ENCODE data around the gene MEI1.
"Not testable (repeated sequence)": the region's sequence is repeated elsewhere in the genome, so short reads cannot be mapped to it uniquely, and the experiment has no call there.

Gene MEI1

DNA sequence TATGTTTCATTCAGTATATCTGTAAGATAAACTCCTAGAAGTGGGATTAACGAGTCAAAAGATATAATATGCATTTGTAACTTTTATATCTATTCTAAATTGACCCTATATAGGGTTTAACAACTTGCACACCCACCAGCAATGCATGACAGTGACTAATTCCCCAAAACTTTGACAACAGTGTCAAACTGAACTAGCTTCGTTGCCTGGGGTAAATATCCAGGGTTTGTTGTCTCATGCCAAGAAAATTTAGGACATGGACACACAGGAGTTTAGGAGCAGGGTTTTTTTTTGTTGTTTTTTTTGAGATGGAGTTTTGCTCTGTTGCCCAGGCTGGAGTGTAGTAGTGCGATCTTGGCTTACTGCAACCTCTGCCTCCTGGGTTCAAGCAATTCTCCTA, 15.7 kb upstream of the MEI1 start:
- DNase-seq = no peak

DNA sequence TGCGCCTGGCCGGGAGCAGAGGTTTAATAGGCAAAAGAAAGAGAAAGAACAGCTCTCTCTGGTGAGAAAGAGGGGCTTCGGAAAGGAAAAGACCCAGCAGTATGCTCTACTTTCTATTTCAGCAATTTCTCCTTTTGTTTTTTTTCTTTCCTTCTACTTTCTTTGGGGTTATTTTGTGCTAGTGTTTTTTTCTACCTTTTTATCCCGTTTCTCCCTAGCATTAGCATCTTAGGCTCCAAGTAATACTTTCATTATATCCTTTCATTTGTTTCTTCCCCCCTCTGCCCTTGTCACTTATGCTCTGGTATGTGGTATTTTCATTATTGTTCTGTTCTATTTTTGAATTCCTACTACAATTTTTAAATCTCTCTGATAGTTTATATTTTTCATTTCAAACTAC, 15.1 kb upstream of the MEI1 start:
- no peak for DNase-seq

DNA sequence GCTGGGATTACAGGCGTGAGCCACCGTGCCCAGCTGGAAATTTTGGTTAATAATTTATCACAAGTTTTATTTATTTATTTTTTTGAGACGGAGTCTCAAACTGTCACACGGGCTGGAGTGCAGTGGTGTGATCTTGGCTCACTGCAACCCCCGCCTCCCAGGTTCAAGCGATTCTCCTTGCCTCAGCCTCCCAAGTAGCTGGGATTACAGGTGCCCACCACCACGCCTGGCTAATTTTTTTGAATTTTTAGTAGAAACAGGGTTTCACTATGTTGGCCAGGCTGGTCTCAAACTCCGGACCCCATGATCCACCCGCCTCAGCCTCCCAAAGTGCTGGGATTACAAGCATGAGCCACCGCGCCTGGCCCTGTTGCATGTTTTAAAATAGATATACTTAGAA, 12.4 kb upstream of the MEI1 start:
- not testable (repeated sequence) for DNase-seq

DNA sequence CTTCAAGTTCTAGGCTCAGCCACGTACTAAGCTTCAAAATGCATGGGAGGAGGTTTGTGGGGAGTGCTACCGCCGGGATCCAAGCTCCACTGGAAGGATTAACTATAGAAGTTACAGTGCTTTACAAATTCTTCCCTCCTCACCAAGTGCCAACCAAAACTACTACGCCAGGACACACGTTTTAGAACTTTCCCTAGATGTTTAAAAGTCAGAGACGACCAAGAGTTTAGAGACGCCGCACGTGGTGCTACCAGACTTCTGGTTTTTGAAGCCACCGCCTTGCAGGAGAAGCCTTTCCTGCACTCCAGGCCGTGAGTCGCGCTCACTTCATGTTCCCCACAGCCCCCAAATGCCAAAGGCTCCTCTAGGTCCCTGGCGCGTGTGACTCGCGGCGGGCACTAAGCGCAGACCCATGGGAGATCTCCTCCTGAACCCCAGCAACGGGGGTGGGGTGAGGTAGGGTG, 11.4 kb upstream of the MEI1 start:
- DNase-seq = peak in 1 of 2 experiments; percentile 11

DNA sequence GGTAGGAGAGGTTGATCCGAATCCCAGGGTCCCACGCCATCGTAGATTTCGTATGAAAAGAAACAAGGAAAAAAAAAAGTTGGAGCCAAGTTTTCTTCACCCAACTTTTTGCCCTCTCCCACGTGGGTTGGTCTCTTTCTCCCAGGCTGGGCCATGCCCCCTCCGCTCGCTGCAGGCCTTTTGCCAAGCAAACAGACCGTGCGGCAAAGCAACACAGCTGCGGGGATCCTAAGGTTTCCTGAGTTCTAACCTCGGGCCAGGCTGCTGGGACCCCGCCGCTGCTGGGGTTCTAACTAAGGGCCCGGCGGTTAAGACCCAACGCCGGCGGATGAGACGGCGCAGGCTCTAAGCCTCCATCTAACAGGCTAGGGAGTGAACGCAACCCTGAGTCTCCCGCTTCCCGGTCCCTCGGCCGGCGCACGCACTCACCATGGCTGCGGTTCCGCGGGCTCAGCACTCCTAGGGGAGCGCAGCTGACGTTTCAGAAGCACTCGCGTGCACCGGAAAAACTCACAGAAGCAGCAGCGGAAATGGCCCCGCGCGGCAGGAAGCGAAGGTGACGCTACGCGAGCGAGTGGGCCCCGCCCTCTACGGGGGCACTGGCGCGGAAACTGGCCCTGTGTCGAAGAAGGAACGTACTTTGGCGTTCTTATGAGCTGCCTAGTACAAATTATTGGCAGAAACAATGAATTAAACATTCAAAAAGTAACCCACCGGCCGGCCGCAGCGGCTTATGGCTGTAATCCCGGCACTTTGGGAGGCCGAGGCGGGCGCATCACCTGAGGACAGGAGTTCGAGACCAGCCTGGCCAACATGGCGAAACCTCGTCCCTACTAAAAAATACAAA, 10.7 kb upstream of the MEI1 start, which contains the start of gene SNU13:
SNU13 (minus strand) TSS at position 503 of the 847 bp plus-strand sequence; CDS start at position 432, 71 bp downstream.
- peak; percentile 85 to 87 for DNase-seq

DNA sequence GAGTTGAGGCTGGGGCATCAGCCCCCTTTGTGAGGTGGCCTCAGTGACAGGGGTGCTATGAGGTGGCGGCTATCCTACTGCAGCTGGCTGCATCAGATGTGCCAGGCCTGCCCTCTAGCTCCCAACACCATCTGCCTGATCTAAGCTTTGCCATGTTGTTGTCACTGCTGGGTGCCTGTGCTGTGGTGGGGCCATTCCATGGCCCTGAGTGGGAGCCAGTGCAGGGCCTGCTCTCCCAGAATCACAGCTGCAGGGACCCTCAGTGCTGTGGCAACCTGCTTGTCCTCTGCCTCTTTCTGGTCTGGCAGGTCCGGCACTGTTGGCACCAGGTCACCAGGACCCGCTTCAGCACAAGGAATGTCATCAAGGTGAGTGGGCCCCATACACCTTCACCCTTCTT, 8.8 kb upstream of the MEI1 start:
- DNase-seq = no peak

DNA sequence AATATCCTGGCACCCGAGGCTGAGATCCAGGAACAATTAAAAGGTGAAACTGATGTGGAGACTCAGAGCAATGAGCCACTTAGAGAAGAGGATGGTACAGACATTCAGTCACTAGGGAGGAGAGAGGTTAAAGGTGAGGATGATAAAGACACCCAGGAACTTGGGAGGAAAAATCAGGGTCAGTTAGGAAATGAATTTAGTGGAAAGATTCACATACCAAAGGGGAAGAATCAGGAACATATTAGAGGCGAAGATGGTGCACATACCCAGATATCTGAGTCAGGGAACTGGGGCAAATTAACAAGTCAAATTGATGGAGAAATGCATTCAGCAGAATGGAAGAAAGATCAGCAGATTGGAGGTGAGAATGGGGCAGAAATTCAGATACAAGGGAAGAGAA, 4.1 kb upstream of the MEI1 start:
- no peak for DNase-seq

DNA sequence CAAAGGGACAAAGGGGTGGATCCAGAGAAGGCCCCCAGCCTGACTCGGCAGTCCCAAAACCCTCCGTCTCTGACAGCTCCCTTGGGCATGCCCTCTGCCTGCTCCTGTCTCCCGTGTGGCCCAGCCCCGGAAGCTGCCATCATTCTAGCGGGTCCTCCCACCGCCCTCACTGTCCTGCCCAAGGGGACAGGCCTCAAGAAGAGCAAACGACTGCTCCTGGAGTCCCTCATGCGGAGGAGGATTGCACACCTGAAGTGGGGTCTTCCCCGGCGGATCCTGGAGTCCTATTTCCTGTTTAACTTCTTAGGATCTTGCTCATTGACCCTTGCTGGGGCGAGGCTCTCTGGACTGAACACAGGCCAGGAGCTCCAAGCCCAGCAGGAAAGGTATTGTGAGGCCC, 2.6 kb upstream of the MEI1 start:
- no peak for DNase-seq

DNA sequence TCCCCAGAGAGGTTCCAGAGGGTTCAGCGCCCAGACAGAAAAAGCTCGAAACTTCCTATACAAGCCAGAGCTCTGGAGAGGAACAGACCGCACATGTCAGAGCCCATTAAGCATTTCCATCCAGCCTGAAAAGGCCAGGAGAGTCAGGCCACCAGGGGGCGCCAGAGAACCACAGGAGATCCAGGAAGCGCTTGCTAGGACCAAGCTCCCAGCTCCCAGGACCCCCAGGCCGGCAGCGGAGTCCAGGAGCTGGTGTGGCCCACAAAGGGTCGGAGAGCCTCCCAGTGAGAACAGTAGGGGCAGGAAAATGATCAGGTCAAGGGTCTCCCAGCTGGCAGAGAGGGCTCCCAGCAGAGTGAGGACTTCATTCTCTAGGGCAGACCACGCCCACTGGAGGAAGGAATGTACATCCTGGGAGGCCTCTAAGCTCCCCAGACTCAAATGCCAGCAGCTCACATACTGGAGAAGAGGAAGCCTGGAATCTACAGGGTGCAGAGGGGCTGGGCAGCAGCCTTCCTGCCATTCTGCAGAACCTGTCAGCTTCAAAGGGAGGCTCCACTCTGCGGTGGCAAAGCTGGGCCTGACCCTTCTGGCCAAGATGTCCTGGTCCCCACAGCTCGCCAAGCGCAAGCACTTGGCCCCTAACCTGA, 2.1 kb upstream of the MEI1 start:
- DNase-seq = peak; percentile 12 to 61

DNA sequence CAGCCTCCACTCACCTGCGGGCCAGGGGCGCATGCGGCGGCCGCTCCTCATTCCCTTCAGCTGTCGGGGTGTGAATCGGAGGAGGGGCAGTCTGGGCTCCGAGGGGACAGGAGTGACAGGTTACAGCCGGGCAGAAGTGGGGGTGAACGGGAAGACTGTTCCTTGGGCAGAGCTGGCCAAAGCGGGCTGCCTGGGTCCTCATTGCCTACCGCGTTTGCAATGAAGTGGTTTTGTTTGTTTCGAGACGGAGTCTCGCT, 733 bp downstream of the MEI1 start:
- no peak for DNase-seq

DNA sequence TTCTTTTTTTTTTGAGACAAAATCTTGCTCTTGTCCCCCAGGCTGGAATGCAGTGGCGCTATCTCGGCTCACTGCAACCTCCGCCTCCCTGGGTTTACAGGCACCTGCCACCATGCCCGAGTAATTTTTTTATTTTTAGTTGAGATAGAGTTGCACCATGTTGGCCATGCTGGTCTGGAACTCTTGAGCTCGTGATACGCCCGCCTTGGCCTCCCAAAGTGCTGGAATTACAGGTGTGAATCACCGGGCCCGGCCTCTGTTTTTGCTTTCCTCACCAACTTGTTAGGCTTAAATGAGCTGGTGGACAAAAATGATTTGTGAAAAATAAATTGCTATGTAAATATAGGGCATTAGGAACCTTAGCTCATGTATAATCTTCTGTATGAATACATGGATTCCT, 3.5 kb downstream of the MEI1 start:
- DNase-seq = no peak

DNA sequence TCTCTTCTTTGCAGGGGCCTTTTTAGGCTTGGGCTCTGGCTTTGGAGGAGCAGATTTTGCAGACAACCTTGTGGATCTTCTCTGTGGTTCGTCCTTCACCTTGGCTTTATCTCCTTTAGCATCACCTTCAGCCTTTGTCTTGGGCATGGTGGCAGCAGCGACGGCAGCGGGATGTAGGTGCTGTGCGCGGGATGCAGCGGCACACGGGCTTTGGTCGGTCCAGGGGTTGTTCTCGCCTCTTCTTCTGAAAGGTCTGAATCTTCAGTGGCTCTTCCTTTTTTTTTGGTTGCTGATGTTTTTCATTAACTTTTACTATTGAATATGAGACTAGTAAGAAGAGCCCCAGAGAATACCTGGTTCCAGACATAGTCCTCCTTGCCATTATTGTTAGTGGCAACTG, 10.0 kb downstream of the MEI1 start:
- no peak for DNase-seq

DNA sequence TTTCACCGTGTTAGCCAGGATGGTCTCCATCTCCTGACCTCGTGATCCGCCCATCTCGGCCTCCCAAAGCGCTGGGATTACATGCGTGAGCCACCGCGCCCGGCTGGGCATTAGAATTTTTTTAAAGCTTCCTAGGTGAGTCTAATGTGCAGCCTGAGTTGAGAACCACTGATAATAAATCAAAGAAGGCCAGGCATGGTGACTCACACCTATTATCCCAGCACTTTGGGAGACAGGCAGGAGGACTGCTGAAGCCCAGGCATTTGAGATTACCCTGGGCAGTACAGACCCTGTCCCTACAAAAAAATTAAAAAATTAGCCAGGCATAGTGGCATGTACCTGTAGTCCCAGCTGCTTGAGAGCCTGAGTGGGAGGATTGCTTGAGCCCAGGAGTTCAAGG, 13.7 kb downstream of the MEI1 start:
- no peak for DNase-seq

DNA sequence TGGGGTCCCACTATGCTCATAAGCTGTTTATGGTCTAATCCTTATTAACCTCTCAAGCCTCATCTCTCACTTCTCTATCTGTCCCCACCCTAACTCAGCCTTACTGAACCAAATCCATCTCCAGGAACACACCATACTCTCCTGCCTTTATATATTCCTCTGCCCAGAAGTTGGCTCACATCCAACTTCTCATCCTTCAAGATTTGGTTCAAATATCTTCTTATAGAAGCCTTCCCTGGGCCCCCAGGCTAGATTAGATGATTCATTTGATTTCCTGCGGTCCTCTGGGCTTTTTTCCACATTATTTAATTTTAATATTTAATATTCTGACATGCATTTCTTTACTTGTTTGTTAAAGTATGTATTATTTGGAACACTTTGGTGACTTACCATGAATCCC, 23.2 kb downstream of the MEI1 start:
- no peak for DNase-seq

DNA sequence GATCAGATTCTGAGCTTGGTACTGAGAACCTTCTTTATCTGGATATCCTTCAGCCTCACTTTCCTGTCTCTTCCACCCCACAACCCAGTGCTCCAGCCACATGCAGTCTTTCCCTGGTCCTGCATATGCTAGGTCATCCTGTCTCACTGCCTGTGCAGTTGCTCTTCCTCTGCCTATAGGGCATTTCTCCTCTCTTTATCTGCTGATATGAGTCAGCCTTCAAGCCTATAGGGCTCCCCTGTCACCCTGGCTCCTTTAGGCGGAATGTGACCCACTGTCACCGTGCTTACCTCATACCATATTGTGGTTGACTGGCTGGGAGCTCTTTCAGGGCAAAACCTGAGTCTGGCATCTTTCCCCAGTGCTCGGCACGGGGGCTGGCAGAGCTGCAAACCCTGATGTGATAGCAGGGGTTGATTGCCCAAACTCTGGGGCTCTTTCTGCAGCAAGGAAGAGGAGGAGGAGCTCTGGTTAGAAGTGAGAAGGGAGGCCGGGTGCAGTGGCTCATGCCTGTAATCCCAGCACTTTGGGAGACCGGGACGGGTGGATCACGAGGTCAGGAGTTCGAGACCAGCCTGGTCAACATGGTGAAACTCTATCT, 26.3 kb downstream of the MEI1 start:
- DNase-seq = no peak

DNA sequence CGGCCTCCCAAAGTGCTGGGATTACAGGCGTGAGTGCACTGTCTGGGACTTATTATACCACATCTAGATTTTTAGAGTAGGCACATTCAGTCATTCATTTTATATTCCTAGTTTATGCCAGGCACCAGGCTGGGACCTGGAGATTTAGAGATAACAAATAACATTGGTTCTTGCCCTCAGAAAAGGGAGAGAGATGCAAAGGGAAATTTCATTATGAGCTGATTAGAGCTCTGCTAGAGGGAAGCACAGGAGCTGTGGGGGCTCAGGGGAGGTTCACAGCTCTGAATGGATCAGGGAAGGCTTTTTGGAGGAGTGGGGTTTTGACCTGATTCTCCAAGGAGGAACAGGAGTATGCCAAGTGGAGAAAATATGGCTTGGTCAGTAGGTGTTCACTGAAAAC, 32.3 kb downstream of the MEI1 start:
- no peak for DNase-seq

DNA sequence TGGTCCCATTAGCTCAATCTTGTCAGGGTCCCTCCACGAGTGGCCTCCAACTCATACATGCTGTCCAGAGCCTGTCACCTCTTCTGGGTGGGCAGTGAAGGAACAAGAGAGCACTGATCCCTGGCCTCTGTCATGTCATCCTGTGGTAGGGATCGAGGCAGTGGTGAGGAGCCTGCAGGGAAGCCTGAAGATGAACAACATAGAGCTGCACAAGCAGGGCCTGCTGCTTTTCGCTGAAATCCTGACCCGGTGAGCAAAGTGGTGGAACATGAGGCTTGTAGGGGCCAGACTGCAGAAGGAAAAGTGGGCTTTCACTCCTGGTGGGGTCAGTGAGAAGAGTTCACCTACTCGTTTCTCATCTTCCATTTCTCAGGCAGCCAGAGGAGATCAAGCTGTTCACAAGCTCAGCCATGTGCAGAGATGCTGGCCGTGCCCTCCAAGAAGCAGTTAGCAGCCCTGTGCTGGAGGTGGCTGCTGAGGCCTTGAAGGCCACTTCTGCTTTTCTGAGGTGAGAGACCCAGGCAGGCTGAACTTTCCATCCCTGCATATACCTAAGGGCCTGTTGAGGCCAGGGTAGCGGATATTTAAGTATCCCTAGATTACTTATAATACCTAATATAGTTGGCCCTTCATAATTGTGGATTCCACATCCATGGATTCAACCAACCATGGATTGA, 32.9 kb downstream of the MEI1 start:
- no peak for DNase-seq

DNA sequence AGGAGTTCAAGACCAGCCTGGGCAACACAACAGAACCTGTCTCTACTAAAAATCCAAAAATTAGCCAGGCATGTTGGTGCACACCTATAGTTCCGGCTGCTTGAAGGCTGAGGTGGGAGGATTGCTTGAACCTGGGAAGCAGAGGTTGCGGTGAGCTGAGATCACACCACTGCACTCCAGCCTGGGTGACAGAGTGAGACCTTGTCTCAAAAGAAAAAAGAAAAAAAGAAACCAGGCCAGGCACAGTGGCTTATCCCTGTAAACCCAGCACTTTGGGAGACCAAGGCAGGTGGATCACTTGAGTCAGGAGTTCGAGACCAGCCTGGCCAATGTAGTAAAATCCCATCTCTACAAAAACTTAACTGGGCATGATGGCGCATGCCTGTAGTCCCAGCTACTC, 33.9 kb downstream of the MEI1 start:
- not testable (repeated sequence) for DNase-seq

DNA sequence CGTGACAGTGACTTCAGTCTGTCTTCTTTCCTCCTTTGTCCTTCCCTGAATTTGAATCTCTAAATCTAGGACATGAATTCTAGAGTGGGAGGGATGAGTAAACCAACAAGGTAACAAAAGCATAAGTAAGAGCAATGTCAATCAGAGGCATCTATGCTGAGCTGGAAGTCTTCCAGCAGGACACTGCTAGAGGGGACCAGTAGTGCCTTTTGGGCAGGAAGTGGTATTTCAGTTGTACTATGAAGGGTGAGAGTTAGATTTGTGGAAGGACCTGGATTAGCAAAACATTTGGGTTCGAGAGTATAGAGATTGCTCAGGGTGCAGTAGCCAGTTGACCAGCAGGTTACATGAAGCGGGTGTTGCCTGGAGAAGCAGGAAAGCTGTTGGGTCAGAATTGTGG, 40.3 kb downstream of the MEI1 start:
- DNase-seq = no peak

DNA sequence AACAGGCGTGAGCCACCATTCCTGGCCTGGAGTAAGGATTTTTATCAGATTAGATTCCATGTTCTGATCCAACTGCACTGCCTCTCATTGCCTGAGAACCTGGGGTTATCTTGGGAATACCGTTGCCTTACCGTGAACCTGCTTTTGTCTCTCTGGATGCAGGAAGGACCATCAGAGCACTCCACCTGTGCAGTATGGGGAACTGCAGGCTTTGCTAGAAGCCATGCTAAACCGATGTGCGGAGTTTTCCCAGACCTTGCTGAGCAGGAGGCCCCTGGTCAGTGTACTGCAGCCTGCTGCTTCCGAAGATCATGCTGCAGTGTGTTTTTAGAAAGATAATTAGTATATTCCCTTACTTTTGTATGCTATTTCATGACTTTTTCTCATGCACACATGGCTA, 43.6 kb downstream of the MEI1 start:
- DNase-seq = no peak

DNA sequence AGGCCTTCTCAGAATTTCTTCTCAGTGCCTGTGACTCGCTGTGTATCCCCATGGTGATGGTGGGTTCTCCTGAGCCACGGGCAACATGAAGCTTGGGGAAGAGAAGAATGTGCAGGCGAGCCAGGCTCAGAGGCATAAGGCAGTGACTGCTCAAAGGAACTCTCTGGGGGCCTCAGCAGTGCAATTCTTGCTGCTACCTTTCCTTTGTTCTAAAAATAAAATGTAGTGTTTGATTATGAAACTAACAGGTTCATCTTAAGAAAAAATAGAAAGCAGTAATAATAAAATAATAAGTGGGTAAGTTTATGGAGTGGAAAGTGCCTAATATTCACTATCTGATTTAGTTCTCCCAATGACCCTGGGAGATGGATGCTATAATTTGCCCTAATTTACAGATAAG, 46.7 kb downstream of the MEI1 start:
- no peak for DNase-seq

DNA sequence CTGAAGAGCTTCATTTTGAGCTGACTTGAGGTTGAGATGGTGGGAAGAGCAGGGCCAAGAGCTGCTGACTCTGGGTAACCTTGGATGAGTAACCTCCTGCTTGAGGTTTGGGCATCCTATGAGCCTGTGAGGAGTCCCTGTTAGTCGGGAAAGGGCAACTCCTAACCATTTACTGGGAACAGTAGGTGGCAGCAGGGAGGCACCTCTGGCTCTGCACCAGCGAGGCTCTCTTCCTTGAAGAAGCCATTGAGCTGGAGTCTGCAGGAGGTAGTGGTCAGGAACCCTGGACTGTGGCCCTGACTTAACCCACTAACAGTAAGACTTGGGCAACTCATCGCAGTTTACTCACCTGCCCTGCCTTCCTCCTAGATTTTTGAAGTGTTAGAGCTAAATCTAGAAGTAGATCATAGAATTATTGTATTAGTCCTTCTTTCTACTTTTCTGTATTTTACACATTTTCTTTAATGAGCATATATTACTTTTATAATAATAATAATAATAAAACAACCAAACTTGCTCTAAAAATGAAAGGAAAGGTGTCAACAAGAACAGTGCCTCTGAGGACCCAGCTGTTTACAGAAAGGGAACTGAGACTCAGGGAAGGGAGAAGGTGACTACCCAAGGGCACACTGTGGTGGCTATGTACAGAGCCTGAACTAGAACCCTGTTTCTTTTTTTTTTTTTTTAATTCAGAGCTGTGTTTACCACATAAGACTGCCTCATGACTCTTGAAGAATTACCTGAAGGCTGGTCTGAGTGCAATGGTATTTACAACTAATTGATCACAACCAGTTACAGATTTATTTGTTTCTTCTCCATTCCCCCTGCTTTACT, 47.5 kb downstream of the MEI1 start:
- DNase-seq = peak; percentile 31 to 73
